ENCODE measurements around the gene MBNL2.

GRCh38 chr13:97229699-97230098, 7.6 kb downstream of the MBNL2 start:
- TF ChIP-seq CTCF (IDR thresholded peaks at IDR 0.05; ENCODE audit: low read depth, low read length, poor library complexity, severe bottlenecking) (no peak), EZH2phosphoT487 (IDR thresholded peaks at IDR 0.05; ENCODE audit: borderline replicate concordance, low read length) (no peak)

Data from DOHH2 (cell line).